HCT116 (cell line): ENCODE measurements around the gene IL1RAPL1.

Experiments used
- CEBPB ChIP-seq: IDR thresholded peaks from 2 replicates; pipeline ENCODE4 v1.6.1; 2012; ENCODE audit warnings: low read depth
- CTCF ChIP-seq, 3 experiments: fragments of 200-600 bp in 1 of 3; sonication (generic) in 1 of 3; IDR thresholded peaks in 2 of 3; conservative IDR thresholded peaks in 1 of 3; 2 replicates each; pipeline ENCODE4 v1.5.1; 2012 to 2017; ENCODE audit warnings: low read depth in 2 of 3, low read length in 2 of 3, antibody characterized with exemption in 1 of 3, borderline replicate concordance in 1 of 3, control low read depth in 1 of 3, mild to moderate bottlenecking in 1 of 3, mixed read lengths in 1 of 3, mixed run types in 1 of 3, moderate library complexity in 1 of 3; ENCODE audit not compliant: insufficient read depth in 1 of 3
- FOSL1 ChIP-seq: IDR thresholded peaks from 2 replicates; pipeline ENCODE4 v1.6.1; 2012; ENCODE audit warnings: low read depth
- JUND ChIP-seq: IDR thresholded peaks from 2 replicates; pipeline ENCODE4 v1.6.1; 2012
- MAX ChIP-seq: IDR thresholded peaks from 2 replicates; pipeline ENCODE4 v1.6.1; 2012
- POLR2A ChIP-seq: IDR thresholded peaks from 2 replicates; pipeline ENCODE4 v1.7.0; 2011; ENCODE audit warnings: borderline replicate concordance; ENCODE audit not compliant: insufficient read depth, insufficient read length; ENCODE audit errors: extremely low read depth
- POLR2AphosphoS5 ChIP-seq: IDR thresholded peaks from 2 replicates; pipeline ENCODE4 v1.6.1; 2011; ENCODE audit warnings: mild to moderate bottlenecking, low read depth, low read length, moderate library complexity
- RAD21 ChIP-seq: IDR thresholded peaks from 2 replicates; pipeline ENCODE4 v1.6.1; 2012; ENCODE audit warnings: low read depth, mild to moderate bottlenecking
- REST ChIP-seq: IDR thresholded peaks from 2 replicates; pipeline ENCODE4 v1.6.1; 2012; ENCODE audit warnings: low read depth
- SP1 ChIP-seq: IDR thresholded peaks from 2 replicates; pipeline ENCODE4 v1.6.1; 2012; ENCODE audit warnings: low read depth
- YY1 ChIP-seq: IDR thresholded peaks from 2 replicates; pipeline ENCODE4 v1.6.1; 2011; ENCODE audit warnings: low read length, low read depth, moderate library complexity, mild to moderate bottlenecking; ENCODE audit not compliant: insufficient replicate concordance; ENCODE audit errors: extremely low read depth

GRCh38 chrX:28850955-28851354 is 263.7 kb downstream of the IL1RAPL1 start:
- TF ChIP-seq SP1, result no peak
- TF ChIP-seq CTCF (IDR thresholded peaks at IDR 0.05 in 2 of 3, conservative IDR thresholded peaks at IDR 0.05 in 1 of 3; ENCODE audit: borderline replicate concordance in 1 of 3, insufficient read depth in 1 of 3, low read depth in 2 of 3, low read length in 2 of 3), result no peak
- TF ChIP-seq POLR2A, result no peak
- TF ChIP-seq YY1, result no peak
- TF ChIP-seq FOSL1, result no peak
- TF ChIP-seq POLR2AphosphoS5, result no peak
- no peak for TF ChIP-seq MAX
- TF ChIP-seq JUND, result no peak
- TF ChIP-seq REST, result no peak
- TF ChIP-seq RAD21, result no peak
- TF ChIP-seq CEBPB, result no peak
